GM18867 (cell line): ENCODE measurements around the gene MAP3K10.
"Not testable (repeated sequence)": the region's sequence is repeated elsewhere in the genome, so short reads cannot be mapped to it uniquely, and the experiment has no call there.

ENCODE experiments used
- ATAC-seq: cut with Tn5 transposase; IDR thresholded peaks from one replicate; pipeline ENCODE4 v1.9.1; 2021; ENCODE audit warnings: mild to moderate bottlenecking, moderate library complexity; ENCODE audit not compliant: unreplicated experiment

The MAP3K10 gene

DNA sequence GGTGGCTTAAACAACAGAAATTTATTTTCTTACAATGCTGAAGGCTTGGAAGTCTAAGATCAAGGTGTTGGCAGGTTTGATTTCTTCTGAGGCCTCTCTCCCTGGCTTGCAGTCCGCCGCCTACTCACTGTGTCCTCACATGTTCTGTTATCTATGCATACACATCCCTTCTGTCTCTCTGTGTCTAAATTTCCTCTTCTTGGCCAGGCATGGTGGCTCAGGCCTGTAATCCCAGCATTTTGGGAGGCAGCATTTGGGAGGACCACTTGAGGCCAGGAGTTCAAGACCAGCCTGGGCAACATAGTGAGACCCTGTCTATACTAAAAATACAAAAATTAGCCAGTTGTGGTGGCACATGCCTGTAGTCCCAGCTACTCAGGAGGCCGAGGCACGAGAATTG is 19.9 kb upstream of the MAP3K10 start:
- ATAC-seq: not testable (repeated sequence)

DNA sequence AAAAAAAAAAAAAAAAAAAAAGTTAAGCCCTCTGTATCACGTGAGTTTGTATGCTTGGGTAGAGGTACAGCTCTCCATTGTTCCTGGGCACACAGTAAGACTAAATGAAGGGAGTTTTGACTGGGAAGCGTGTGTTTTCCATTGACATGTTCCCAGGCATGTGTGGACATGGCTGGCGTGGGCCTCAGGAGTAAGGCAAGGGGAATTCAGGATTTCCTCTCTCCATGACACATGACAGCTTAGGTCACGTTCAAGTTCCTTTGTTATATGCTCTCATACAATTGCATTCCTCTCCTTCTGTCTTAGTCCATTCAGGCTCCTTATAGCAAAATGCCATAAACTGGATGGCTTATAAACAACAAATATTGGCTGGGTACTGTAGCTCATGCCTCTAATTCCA is 17.1 kb upstream of the MAP3K10 start:
- ATAC-seq: no peak

DNA sequence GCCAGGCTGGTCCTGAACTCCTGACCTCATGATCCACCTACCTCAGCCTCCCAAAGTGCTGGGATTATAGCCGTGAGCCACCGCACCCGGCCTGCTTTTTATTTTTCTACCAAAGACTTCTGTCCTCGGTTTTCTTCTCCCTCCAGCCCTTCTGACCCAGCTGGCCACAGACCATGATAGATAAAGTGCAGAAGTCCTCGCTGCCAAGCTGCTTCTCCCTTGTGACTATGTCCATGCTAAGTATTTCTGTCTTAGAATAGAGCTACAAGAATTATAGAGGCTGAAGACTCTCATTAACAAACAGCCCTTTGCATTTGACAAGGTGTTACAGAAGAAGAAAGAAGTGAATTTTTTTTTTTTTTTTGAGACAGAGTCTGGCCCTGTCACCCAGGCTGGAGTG is 15.4 kb upstream of the MAP3K10 start:
- no peak for ATAC-seq

DNA sequence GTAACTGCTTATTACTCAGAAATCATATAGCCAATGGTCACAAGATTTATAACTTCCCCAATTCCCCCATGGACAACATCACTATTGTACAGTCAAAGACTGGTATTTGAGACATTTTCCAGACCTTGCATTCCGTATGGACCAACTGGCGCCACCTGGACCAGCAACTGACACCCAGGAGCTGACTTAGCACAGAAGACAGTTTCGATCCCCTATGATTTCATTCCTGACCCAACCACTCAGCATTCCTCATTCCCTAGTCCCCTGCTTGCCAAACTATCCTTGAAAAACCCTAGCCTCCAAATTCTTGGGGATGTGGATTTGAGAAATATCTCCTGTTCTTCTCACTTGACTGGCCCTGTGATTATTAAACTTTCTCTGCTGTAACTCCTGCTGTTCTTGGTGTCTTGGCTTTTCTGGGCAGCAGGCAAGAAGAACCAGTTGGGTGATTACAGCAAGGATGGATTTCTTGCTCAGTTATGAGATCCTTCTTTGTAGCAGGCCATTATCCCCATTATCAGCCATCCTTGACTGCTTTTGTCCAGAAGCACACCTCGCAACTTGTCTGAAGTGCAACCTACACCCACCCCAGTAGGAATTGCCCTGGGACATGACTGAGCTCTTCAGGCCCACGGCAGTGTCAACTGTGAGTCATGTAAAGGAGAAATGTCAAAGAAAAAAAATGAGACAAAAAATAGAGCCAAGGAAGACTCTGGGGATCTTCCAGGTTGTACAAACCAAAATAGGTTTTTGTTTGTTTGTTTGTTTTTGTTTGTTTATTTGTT is 13.7 kb upstream of the MAP3K10 start:
- ATAC-seq: no peak

DNA sequence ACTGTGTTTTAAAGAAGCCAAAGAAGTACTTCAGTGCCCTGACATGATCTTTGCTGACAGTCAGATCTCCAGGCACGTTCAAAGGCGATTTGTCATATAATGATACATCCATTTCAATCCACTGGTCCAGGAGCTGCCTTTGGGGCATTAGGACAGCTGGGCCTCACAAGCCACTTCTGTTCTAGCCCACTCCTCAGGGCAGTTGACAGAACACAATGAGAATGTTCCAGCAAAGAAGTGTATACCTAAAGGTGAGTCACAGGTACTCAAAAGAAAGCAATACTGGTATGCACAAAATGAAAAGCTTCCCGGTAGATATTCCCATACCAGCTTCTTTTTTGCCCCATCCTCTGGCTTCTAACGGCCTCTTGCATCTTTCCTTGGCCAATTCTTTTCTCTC is 12.5 kb upstream of the MAP3K10 start:
- no peak for ATAC-seq

DNA sequence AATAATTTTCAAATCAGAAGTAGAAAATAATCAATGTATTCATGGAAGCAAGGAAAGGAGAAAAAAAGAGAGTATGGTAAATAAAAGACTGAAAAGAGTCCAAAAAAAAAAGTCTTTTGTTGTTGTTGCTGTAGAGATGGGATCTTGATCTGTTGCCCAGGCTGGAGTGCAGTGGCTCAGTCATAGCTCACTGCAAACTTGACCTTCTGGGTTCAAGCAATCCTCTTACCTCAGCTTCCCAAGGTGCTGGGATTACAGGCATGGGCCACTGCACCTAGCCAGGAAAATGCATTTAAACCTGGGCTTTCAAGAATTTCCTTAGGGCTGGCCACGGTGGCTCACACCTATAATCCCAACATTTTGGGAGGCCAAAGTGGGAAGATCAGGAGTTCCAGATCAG is 7.0 kb upstream of the MAP3K10 start:
- ATAC-seq: no peak

DNA sequence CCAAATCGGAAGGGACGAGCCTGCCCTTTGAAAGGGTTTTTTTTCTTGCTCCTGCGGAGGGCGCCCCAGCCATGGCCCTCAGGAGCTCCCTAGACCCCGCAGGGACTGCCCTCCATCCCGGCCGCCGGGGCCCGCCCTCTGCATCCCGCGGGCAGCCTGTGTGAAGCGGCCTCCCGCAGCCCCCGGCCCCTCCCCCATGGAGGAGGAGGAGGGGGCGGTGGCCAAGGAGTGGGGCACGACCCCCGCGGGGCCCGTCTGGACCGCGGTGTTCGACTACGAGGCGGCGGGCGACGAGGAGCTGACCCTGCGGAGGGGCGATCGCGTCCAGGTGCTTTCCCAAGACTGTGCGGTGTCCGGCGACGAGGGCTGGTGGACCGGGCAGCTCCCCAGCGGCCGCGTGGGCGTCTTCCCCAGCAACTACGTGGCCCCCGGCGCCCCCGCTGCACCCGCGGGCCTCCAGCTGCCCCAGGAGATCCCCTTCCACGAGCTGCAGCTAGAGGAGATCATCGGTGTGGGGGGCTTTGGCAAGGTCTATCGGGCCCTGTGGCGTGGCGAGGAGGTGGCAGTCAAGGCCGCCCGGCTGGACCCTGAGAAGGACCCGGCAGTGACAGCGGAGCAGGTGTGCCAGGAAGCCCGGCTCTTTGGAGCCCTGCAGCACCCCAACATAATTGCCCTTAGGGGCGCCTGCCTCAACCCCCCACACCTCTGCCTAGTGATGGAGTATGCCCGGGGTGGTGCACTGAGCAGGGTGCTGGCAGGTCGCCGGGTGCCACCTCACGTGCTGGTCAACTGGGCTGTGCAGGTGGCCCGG is 815 bp downstream of the MAP3K10 start:
- no peak for ATAC-seq

DNA sequence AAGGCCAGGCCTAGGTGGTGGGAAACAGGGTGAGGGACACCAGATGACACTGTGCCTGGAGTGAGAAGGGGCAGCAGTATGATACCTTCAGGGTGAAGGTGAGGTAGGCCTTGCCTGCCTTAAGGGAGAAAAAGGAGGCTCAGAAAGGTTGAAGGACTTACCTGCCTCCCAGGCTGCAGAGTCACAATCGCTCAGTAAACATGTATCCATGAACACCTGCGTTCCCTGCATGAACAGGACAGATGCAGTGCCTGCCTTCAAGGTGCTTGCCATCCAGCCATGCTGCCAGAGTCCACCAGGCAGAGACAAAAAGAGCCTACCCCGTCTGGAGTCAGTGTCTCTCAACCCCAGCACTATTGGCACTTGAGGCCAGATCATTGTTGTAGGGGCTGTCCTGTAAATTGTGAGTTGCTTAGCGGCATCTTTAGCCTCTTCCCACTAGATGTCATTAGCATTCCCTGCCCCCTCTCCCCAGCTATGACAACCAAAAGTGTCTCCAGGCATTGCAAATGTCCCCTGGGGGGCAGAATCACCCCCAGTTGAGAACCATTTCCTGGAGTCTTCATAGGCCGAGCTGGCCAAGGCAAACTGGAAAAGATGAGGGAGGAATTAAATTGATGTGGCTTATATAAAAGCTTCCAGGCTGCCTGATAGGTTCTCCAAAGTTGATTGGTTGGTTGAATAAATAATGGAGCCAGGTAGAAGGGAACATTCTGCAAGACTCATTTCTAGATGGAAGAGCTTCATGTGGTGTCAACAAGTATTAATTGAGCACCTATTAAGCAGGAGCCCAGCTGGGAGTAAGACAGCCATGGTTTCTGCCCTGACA is 1.7 kb downstream of the MAP3K10 start:
- ATAC-seq: no peak

DNA sequence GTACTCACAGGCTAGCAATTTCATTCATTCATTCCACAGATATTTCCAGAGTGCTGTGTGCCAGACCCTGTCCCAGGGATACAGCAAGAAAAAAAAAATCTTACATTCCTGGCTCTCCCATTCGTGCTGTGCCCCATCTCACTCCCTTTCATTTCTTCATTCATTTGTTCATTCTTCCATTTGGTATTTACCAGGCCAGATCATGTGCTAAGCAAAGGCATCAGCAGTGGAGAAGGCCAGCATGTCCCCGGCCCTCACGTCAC is 2.3 kb downstream of the MAP3K10 start:
- ATAC-seq: no peak

DNA sequence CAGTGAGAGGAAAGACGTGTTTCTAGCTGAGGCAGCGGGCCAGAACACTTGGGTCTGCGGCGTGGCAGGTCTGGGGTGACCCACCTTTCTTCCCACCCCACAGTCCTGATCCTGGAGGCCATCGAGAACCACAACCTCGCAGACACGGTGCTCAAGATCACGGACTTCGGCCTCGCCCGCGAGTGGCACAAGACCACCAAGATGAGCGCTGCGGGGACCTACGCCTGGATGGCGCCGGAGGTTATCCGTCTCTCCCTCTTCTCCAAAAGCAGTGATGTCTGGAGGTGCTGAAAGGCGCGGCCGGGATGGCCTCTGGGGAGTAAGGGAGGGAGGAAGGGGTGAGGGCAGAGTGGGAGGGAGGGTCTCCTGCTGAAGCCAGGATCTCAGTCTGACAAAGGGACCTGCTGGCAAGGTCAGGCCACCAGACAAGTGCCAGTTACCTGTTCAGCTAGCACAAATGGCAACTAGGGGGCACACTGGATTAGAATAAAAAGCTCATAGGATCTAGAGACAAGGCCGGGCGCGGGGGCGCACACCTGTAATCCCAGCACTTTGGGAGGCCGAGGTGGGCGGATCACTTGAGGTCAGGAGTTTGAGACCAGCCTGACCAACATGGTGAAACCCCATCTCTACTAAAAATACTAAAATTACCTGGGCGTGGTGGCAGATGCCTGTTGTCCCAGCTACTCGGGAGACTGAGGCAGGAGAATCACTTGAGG is 7.2 kb downstream of the MAP3K10 start:
- no peak for ATAC-seq

DNA sequence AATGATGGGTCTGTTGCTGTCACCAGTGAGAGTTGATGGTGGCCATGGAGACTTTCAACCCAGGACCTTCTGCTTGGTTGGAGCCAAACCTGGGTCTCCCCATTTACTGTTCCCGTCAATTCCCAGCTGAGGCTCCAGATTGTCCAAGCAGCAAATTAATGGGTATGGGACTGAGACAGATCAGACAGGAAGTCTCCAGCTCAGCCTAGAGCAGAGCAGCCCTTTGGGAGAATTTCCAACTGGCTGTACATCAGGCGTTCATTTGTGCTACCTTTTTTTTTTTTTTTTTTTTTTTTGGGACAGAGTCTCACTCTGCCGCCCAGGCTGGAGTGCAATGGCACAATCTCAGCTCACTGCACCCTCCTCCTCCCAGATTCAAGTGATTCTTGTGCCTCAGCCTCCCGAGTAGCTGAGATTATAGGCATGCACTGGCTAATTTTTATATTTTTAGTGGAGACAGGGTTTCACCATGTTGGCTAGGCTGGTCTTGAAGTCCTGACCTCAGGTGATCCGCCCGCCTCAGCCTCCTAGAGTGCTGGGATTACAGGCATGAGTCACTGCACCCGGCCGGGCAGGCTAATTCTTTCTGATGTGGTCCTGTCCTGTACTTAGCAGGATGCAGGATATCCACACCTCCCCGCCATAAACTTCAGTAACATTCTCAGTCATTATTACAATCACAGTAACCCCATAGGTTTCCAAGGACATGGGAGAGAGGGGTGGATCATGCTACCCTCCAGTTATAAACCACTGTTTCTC is 9.3 kb downstream of the MAP3K10 start:
- ATAC-seq: no peak

DNA sequence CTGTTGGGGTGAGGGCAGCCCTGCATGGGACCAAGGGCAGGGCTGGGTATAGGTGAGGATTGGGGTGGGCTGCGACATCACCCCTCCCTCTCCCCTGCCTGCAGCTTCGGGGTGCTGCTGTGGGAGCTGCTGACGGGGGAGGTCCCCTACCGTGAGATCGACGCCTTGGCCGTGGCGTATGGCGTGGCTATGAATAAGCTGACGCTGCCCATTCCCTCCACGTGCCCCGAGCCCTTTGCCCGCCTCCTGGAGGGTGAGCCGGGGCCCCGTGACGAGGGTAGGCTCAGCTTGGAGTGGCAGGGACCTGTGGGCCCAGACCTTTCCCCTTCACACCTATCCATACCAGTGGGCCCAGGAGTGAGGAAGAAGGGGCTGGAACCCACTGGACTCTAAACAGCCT is 13.2 kb downstream of the MAP3K10 start:
- no peak for ATAC-seq

DNA sequence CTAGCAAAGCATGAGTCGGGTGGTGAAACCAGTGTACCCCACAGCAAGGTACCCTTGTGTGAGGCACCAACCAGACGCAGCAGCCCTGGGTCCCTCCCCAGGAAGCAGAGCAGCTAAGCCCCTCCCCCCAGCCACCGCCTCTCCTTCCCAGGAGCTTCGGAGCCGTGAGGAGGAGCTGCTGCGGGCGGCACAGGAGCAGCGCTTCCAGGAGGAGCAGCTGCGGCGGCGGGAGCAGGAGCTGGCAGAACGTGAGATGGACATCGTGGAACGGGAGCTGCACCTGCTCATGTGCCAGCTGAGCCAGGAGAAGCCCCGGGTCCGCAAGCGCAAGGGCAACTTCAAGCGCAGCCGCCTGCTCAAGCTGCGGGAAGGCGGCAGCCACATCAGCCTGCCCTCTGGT is 14.5 kb downstream of the MAP3K10 start:
- no peak for ATAC-seq

DNA sequence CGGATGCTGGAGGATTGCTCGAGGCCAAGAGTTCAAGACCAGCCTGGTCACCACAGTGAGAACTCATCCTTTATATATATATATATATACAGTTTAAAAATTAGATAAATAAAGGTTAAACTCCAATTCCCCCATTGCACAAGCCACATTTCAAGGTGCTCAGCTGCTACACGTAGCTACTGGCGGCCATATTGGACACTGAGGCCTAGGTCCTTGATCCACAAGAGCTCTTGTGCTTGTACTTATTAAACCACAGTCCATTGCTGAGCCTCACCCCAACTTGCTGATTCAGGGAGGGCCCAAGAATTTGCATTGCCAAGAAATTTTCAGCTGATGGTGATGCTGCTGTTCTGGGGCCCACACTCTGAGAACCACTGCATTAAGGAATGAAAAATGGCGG is 17.4 kb downstream of the MAP3K10 start:
- ATAC-seq: no peak

DNA sequence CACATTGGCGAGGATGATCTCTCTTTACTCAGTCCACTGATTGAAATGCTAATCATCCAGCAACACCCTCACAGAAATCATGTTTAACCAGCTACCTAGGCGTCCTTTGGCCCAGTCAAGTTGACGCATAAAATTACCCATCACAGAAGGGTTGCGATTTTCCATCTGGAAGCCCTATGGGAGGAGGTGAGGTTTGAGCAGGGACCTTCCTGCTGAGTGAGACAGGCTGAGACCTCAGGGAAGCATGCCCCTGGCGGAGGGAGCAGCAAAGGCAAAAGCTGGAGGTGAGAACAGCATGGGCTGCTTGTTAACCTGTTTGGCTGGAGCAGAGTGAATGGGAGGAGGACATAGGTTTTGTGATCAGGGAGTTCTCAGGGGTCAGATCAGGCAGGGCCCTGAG is 19.7 kb downstream of the MAP3K10 start:
- no peak for ATAC-seq

DNA sequence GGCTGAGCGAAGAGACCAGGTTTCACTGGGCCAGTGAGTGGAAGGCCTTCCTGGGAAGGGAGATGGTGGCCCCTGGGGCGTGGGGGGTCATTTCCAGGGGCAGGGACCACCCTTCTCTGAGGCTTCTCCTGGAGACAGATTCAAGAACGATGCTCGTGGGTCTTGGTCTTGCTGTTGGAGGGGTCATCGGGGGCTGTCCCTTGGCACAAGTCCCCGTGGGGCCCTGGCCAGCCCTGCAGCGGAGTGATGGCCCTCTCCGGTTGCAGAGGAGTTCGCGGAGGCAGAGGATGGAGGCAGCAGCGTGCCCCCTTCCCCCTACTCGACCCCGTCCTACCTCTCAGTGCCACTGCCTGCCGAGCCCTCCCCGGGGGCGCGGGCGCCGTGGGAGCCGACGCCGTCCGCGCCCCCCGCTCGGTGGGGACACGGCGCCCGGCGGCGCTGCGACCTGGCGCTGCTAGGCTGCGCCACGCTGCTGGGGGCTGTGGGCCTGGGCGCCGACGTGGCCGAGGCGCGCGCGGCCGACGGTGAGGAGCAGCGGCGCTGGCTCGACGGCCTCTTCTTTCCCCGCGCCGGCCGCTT is 22.1 kb downstream of the MAP3K10 start:
- no peak for ATAC-seq

DNA sequence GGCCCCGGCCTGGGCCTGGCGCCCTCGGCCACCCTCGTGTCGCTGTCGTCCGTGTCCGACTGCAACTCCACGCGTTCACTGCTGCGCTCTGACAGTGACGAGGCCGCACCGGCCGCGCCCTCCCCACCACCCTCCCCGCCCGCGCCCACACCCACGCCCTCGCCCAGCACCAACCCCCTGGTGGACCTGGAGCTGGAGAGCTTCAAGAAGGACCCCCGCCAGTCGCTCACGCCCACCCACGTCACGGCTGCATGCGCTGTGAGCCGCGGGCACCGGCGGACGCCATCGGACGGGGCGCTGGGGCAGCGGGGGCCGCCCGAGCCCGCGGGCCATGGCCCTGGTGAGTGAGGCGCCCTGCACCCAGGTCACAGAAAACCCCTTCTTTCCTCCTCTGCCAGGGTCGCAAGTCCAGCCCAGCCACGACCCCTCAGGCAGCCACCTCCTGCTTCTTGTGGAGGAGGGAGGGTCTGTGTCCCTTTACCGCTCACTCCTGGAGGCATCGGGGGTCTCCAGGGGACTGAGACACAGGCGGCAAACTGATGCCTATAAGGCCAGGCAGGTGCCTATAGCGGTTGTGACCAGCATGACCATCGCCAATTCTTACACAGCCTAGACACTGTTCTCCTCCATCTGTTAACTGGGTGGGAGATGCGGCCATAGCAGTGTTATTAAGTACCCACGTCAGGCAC is 22.8 kb downstream of the MAP3K10 start:
- no peak for ATAC-seq

DNA sequence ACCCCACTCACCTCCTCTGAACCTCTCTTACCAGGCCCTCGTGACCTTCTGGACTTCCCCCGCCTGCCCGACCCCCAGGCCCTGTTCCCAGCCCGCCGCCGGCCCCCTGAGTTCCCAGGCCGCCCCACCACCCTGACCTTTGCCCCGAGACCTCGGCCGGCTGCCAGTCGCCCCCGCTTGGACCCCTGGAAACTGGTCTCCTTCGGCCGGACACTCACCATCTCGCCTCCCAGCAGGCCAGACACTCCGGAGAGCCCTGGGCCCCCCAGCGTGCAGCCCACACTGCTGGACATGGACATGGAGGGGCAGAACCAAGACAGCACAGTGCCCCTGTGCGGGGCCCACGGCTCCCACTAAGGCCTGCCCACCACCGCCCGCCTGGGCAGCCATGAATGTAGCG is 23.7 kb downstream of the MAP3K10 start:
- ATAC-seq: no peak

DNA sequence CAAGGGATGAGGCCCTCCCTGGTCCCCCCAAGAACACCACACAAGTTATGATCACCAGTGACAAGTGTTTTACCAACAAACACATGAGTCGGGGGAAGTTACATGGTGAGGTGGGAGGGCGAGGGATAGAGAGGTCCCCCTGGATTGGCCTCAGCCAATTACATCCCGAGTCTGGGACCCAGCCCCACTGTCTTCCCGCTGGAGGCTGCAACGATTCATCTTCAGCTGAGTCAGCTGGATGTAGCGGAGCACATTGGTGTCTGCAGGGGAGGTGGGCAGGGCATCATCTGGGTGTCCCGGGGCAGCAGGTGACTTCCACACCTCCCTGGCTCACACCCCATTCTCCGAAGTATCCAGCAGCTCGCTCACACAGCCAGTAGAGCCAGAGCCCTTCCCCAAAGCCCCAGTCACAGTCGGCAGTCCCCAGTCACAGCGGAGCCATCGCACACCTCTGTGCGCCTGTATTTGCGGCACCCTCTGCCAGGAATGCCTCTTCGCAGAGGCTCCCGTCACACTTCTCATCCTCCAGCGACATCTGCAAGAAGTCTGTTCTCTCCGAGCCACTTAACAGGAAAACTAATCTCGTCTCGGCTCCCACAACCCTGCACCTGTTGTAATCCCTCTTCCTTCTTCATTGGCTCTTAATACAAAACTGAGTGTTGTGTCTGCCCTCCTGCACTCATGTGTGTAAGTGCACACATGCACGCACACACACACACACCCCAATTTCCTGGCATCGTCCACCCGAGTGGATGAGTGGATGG is 25.0 kb downstream of the MAP3K10 start:
- no peak for ATAC-seq
